Motor neuron (in vitro differentiated cells): ENCODE data around the gene TNKS2. TPM values are rescaled to one million over a fixed set of nuclear protein-coding genes. Genes with fewer than 3 reads are reported as not detected.

Experiments
- ATAC-seq, 8 experiments: fragments of 200-7000 bp; cut with Tn5 transposase; replicated peaks in 6 of 8; 2 replicates each; pipeline ENCODE4 v1.8.0; 2021; ENCODE audit warnings: mild to moderate bottlenecking in 8 of 8, moderate library complexity in 8 of 8
- H3K27ac ChIP-seq, 2 donors: fragments of 250-450 bp; sonication (Bioruptor Pico); 2 replicates each; pipeline ENCODE4 v1.9.0; 2021; ENCODE audit warnings: antibody characterized with exemption in 2 of 2, mild to moderate bottlenecking in 2 of 2, moderate library complexity in 1 of 2
- H3K4me1 ChIP-seq, 2 donors: fragments of 250-450 bp; sonication (Bioruptor Pico); replicated peaks in 1 of 2; 2 replicates each; pipeline ENCODE4 v1.6.1; 2021; ENCODE audit warnings: antibody characterized with exemption in 2 of 2, mild to moderate bottlenecking in 2 of 2, moderate library complexity in 1 of 2
- H3K4me3 ChIP-seq, 5 donors: fragments of 250-450 bp; sonication (Bioruptor Pico); 2 replicates each; pipeline ENCODE4 v1.9.0; 2021; ENCODE audit warnings: antibody characterized with exemption in 5 of 5, mild to moderate bottlenecking in 5 of 5, moderate library complexity in 4 of 5
- WGBS, 10 experiments: fragments of 450-650 bp; shearing (Covaris generic); methylation state at CpG; one replicate each; pipeline ENCODE4 v1.0.0; 2022; 5-methylcytosine and 5-hydroxymethylcytosine counted together
- in situ Hi-C, 9 experiments: fragments of 400-800 bp; cut with MboI; loops; one replicate each; pipeline ENCODE4 v1.15.0; 2021; ENCODE audit warnings: low sequenced_read_pairs in 9 of 9, low pct_unique_long_range_greater_than_20kb in 2 of 9; ENCODE audit not compliant: unreplicated experiment in 9 of 9
- total RNA-seq, 8 experiments: library from RNA; unstranded; fragments of 300-600 nt; gene quantifications; 2 replicates each; pipeline versions ENCODE4 v1.2.3 to v1.2.4, GENCODE V29; 2022

TNKS2 gene
- total RNA-seq, 8 experiments from 2014 or later: 28.4 to 44.1 (median 34.2) TPM

DNA sequence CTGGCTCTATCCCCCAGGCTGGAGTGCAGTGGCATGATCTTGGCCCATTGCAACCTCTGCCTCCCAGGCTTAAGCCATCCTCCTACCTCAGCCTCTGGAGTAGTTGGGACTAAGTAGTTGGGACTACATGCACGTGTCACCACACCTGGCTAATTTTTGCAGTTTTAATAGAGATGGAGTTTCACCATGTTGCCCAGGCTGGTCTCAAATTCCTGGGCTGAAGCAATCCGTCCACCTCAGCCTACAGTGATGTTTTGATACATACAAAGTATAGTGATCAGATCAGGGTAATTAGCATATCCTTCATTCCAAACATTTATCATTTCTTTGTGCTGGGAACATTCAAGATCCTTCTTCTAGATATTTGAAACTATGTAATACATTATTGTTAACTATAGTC, 22.5 kb upstream of the TNKS2 start:
- WGBS, 10 experiments: 0 to 100% (median 37%) methylated on average over 1 to 2 of the region's 2 CpGs; no CpG with 5 or more reads in 3 of the 10 experiments
- no peak for ATAC-seq
- Histone ChIP-seq H3K4me1 (no peaks in the 10 kb centered on the region), H3K27ac (no peak overlapping the region), H3K4me3 (no peak overlapping the region)
- in situ Hi-C loops: no loop called here

DNA sequence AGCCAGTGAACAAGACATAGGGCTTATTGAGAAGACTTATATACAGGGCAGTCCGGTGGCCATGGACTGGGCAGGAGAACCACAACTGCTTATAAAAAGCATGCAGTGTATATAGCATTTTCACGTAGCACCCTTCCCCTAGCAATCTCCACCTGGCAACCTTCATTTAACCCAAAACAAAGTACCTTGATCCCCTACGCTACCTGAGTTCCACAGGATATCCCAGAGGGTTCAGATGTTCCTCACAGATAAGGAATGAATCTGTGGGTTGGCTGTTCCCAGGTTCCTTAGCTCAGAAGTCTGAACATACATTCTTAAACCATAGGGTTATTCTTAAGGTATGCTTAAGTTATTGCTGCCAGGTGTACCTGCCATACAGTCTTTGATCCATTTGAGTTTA, 22.0 kb upstream of the TNKS2 start:
- WGBS, 10 experiments: 60 to 100% (median 80%) methylated on average over 1 to 3 of the region's 3 CpGs; no CpG with 5 or more reads in 4 of the 10 experiments
- Histone ChIP-seq H3K4me3 (no peak overlapping the region), H3K27ac (no peak overlapping the region), H3K4me1 (no peaks in the 10 kb centered on the region)
- ATAC-seq: no peak
- in situ Hi-C loops: no loop called here

DNA sequence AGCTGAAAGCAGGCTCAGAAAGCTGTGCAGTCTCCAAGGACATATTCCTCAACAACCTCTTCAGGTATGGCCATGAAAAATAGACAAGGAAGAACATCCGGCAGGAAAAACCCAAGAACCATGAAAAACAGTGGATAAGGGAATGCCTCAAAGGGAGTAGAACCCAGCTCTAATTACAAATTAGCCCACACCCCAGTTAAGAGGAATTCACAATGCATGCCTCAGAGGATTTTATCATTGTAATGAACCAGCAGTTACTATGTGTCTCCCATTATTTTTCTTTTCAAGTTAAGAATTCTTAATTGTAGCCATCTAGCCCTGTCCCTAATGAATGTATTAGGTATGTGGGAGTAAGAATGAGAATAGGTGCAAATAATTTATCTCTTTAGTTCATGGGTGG, 19.7 kb upstream of the TNKS2 start:
- Histone ChIP-seq H3K4me1 (no peaks in the 10 kb centered on the region), H3K4me3 (no peak overlapping the region), H3K27ac (no peak overlapping the region)
- WGBS, 10 experiments: 60 to 100% (median 88%) methylated on average over 1 of the region's 1 CpG; no CpG with 5 or more reads in 3 of the 10 experiments
- peak in 2 of 8 experiments; percentile 35 to 37 for ATAC-seq
- in situ Hi-C loops: no loop called here

DNA sequence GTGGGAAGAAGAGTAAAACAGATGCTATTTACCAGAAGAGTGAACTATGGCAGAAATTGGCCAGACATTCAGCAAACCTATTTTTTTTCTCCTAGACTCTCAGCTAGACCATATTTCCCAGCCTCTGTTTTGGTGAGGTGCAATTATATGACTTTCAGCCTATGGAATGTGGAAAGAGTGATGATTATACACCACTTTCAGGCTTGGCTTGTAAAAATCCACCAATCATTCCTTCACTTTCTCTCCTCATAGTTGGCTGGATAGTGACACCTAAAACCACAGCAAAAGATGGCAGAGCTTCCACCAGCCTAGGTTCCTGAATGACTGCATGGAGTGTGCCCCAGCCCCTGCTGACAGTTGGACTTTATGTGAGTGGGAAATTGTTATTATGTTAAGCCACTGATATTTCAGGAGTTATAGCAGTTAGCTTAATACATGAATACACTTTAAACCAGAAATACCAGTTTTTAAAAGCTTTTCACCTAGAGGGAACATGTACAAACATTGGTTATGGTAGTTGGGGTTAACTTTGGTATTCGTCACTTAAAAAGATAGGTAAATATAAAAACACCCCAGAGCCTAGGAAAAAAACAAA, 19.1 kb upstream of the TNKS2 start:
- H3K4me1 ChIP-seq: no peaks in the 10 kb centered on the region
- WGBS, 10 experiments: 63 to 100% (median 90%) methylated on average over 1 of the region's 1 CpG; no CpG with 5 or more reads in 1 of the 10 experiments
- H3K4me3 ChIP-seq: no peak overlapping the region
- in situ Hi-C loops: no loop called here
- no peak overlapping the region for H3K27ac ChIP-seq
- ATAC-seq: no peak

GRCh38 chr10:91782539-91782938, 15.7 kb upstream of the TNKS2 start:
- Histone ChIP-seq H3K4me3 (no peak overlapping the region), H3K4me1 (no peaks in the 10 kb centered on the region), H3K27ac (no peak overlapping the region)
- in situ Hi-C loops: no loop called here
- WGBS, 10 experiments: 60 to 100% (median 89%) methylated on average over 1 of the region's 1 CpG; no CpG with 5 or more reads in 5 of the 10 experiments
- ATAC-seq: no peak

GRCh38 chr10:91785830-91786229, 12.4 kb upstream of the TNKS2 start:
- no peak overlapping the region for H3K4me3 ChIP-seq
- no peak overlapping the region for H3K27ac ChIP-seq
- no peaks in the 10 kb centered on the region for H3K4me1 ChIP-seq
- 0 to 90% (median 46%) methylated on average over 1 of the region's 1 CpG; no CpG with 5 or more reads in 4 of the 10 experiments for WGBS, 10 experiments
- in situ Hi-C loops: no loop called here
- no peak for ATAC-seq

DNA sequence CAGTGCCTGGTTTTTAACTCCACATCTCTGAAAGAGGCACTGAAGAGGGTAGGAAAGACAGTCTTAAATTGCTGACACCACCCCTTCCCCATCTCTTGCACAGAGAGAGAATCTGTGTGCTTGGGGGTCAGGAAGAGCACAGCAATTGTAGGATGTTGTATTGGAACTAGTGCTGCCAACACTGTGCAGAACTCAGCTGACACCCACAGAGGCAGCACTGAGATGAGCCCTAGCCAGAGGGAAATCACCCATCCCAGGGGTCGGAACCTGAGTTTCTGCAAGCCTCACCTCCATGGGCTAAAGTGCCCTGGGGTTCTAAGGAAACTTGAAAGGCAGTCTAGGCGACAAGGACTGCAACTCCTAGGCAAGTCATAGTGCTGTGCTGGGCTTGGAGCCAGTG, 11.0 kb upstream of the TNKS2 start:
- Histone ChIP-seq H3K27ac (no peak overlapping the region), H3K4me3 (no peak overlapping the region), H3K4me1 (no peaks in the 10 kb centered on the region)
- in situ Hi-C loops: no loop called here
- no peak for ATAC-seq
- WGBS, 10 experiments: 50 to 100% (median 100%) methylated on average over 1 to 2 of the region's 2 CpGs; no CpG with 5 or more reads in 3 of the 10 experiments

GRCh38 chr10:91787810-91788209, 10.4 kb upstream of the TNKS2 start:
- Histone ChIP-seq H3K4me3 (no peak overlapping the region), H3K4me1 (no peaks in the 10 kb centered on the region), H3K27ac (no peak overlapping the region)
- WGBS, 10 experiments: 92% methylated on average over 2 of the region's 2 CpGs; no CpG with 5 or more reads in 9 of the 10 experiments
- ATAC-seq: no peak
- in situ Hi-C loops: no loop called here

DNA sequence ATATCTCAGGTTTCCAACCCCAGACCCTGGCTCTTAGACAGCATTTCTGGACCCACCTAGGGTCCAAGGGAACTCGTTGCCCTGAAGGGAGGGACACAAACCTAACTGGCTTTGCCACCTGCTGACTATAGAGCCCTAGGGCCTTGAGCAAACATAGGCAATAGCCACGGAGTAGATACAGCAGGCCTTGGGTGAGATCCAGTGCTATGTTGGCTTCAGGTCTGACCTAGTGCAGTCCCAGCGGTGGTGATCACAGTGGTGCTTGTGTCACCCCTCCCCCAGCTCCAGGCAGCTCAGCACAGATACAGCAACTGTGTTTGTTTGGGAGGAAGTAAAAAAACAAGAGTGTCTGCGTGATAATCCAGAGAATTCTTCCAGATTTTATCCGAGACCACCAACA, 9.7 kb upstream of the TNKS2 start:
- Histone ChIP-seq H3K4me1 (no peaks in the 10 kb centered on the region), H3K27ac (no peak overlapping the region), H3K4me3 (no peak overlapping the region)
- in situ Hi-C loops: no loop called here
- WGBS, 10 experiments: 39 to 100% (median 69%) methylated on average over 1 to 4 of the region's 5 CpGs
- ATAC-seq: no peak

- H3K4me3 ChIP-seq: peak overlapping the region in 3 of 5 donors; percentile 8 to 73 (median 9)
- in situ Hi-C loops: no loop called here
These were observed 1.7 kb upstream of the TNKS2 start for GRCh38 chr10:91796331-91797047.

DNA sequence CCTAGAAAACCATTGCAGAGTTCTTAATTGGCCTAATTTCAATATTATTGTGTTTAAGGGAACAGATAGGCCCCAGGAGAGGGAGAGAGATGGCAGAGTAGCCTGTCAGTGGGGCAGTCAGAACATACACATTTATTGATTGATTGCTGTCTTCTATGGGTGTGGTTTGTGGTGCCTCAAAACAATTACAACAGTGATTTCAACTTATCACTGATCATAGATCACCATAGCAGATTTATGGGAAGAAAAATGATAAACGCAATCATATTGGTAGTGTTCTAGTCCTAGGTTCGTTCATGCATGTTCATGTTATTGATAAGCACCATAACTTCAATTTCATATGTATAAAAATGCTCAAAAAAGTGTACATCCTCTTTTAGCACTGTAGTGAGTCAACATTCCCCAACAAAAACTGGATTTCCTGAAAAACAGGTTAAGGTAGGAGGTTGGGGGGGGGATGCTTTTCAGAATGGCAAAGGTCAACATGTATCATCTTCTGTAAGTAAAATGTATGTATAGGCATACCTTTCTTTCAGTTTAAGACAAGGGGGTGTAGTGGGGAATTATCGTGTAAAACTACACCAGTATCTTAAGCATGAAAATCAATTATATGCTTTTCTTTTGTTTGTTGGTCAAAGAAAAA, 1.1 kb upstream of the TNKS2 start:
- H3K4me3 ChIP-seq: peak overlapping the region; percentile 64 to 92 (median 73)
- peaks cover 19 to 29% of the 10 kb centered on the region in 2 donors for H3K4me1 ChIP-seq
- peak overlapping the region in 1 of 2 donors; percentile 92 for H3K27ac ChIP-seq
- WGBS, 10 experiments: 0 to 93% (median 50%) methylated on average over 1 to 3 of the region's 3 CpGs; no CpG with 5 or more reads in 1 of the 10 experiments
- in situ Hi-C loops: no loop called here
- no peak for ATAC-seq

More at GRCh38 chr10:91796331-91797047, 1.7 kb upstream of the TNKS2 start:
- H3K27ac ChIP-seq: no peak overlapping the region
- H3K4me1 ChIP-seq: peaks cover 19 to 29% of the 10 kb centered on the region in 2 donors
- WGBS, 10 experiments: 10 to 100% (median 79%) methylated on average over 1 to 5 of the region's 11 CpGs; no CpG with 5 or more reads in 1 of the 10 experiments
- peak in 4 of 8 experiments; percentile 2 to 33 (median 20) for ATAC-seq

- Histone ChIP-seq H3K4me1 (peaks cover 19 to 29% of the 10 kb centered on the region in 2 donors), H3K4me3 (peak overlapping the region; percentile 64 to 92 (median 73)), H3K27ac (peak overlapping the region; percentile 92 to 94)
- in situ Hi-C loops: no loop called here
- 0 to 5% (median 0%) methylated on average over 2 to 10 of the region's 54 CpGs for WGBS, 10 experiments
- ATAC-seq: peak in 3 of 8 experiments; percentile 32 to 61 (median 57)
These were observed 704 bp downstream of the TNKS2 start for GRCh38 chr10:91798649-91799611.
